Panc1 (cell line): ENCODE measurements around the gene SMPD4. TPM values are rescaled to one million over a fixed set of nuclear protein-coding genes. Genes with fewer than 3 reads are reported as not detected.
"Not testable (repeated sequence)": the region's sequence is repeated elsewhere in the genome, so short reads cannot be mapped to it uniquely, and the experiment has no call there.

Source experiments
- ATAC-seq: fragments of 200-7000 bp; cut with Tn5 transposase; 2 replicates; pipeline ENCODE4 v1.9.1; 2020; ENCODE audit warnings: mild to moderate bottlenecking, moderate library complexity
- BruUV-seq: library from RNA; stranded (reverse); fragments of 400-500 nt; replicated peaks from 2 replicates; lab custom pipeline; 2021; lab: Mats Ljungman, UMichigan
- CTCF ChIA-PET: fragments of 300-600 bp; sonication (Branson Sonifier 250); formaldehyde crosslinking; loops from one replicate; lab custom pipeline; 2022; ENCODE audit warnings: antibody characterized with exemption; lab: Charles Lee
- POLR2A ChIA-PET: fragments of 300-600 bp; sonication (Branson Sonifier 250); formaldehyde crosslinking; loops from one replicate; lab custom pipeline; 2022; ENCODE audit warnings: antibody characterized with exemption; lab: Charles Lee
- DNase-seq: peaks from one replicate; pipeline ENCODE4 v3.0.0-alpha.2; 2010; ENCODE audit warnings: low read depth, low spot score
- H3K27ac ChIP-seq: 2 replicates; pipeline ENCODE4 v1.5.1; 2011; ENCODE audit warnings: mild to moderate bottlenecking, low read length, inconsistent platforms
- H3K27me3 ChIP-seq: fragments of 200-500 bp; sonication (Bioruptor generic); 2 replicates; pipeline ENCODE4 v1.6.0; 2014; ENCODE audit warnings: low read length, inconsistent platforms; ENCODE audit not compliant: control insufficient read depth, insufficient read depth
- H3K36me3 ChIP-seq: fragments of 200-500 bp; sonication (Bioruptor generic); 2 replicates; pipeline ENCODE4 v1.5.1; 2014; ENCODE audit warnings: inconsistent platforms, mild to moderate bottlenecking, low read length, moderate library complexity; ENCODE audit not compliant: control insufficient read depth, insufficient read depth
- H3K4me1 ChIP-seq: 2 replicates; pipeline ENCODE4 v1.5.1; 2011; ENCODE audit warnings: inconsistent platforms, mild to moderate bottlenecking, low read length, moderate library complexity; ENCODE audit not compliant: control insufficient read depth, insufficient read depth
- H3K4me3 ChIP-seq, 2 experiments: 2 replicates each; pipeline ENCODE4 v1.5.1; 2011 to 2012; ENCODE audit warnings: low read depth in 2 of 2, low read length in 2 of 2, mild to moderate bottlenecking in 2 of 2, inconsistent platforms in 1 of 2, moderate library complexity in 1 of 2
- H3K9me3 ChIP-seq: fragments of 200-500 bp; sonication (Bioruptor generic); 2 replicates; pipeline ENCODE4 v1.5.1; 2014; ENCODE audit warnings: low read depth, mild to moderate bottlenecking, inconsistent platforms, low read length, moderate library complexity; ENCODE audit not compliant: control insufficient read depth, insufficient read depth
- POLR2AphosphoS5 ChIP-seq: IDR thresholded peaks from 2 replicates; pipeline ENCODE4 v1.6.1; 2012; ENCODE audit warnings: mild to moderate bottlenecking, low read depth, low read length, moderate library complexity
- SIN3A ChIP-seq: IDR thresholded peaks from 2 replicates; pipeline ENCODE4 v1.6.1; 2012; ENCODE audit warnings: low read depth, mild to moderate bottlenecking, low read length, moderate library complexity, borderline replicate concordance; ENCODE audit not compliant: insufficient read depth
- TCF7L2 ChIP-seq: IDR thresholded peaks from 2 replicates; pipeline ENCODE4 v1.6.1; 2011; ENCODE audit warnings: mild to moderate bottlenecking, low read depth, low read length, inconsistent platforms
- in situ Hi-C: cut with HindIII; loops from 2 replicates; pipeline ENCODE4 v1.10.0; 2016; ENCODE audit warnings: low sequenced_read_pairs, low pct_unique_long_range_greater_than_20kb
- intact Hi-C: fragments of 100-400 bp; cut with micrococcal nuclease; formaldehyde crosslinking; loops from one replicate; pipeline ENCODE4 v1.10.0; 2022; ENCODE audit not compliant: unreplicated experiment
- total RNA-seq: library from RNA; stranded (reverse); gene quantifications from one replicate; pipeline ENCODE4 v1.2.1, GENCODE V29; 2021; ENCODE audit not compliant: unreplicated experiment
- TF ChIP-seq, protein P1 (sequence below): fragments of 450-650 bp; IDR thresholded peaks from 2 replicates; pipeline ENCODE4 v1.5.1; 2017; ENCODE audit warnings: mild to moderate bottlenecking
- TF ChIP-seq, protein P2 (sequence below), 2 experiments: IDR thresholded peaks; 2 replicates each; pipeline ENCODE4 v1.6.1; 2011 to 2012; ENCODE audit warnings: low read depth in 2 of 2, control low read depth in 1 of 2, low read length in 1 of 2, mild to moderate bottlenecking in 1 of 2, moderate library complexity in 1 of 2; ENCODE audit not compliant: insufficient read depth in 1 of 2

The SMPD4 gene
- total RNA-seq, 1 experiment from 2014 or later = 89.0 TPM

DNA sequence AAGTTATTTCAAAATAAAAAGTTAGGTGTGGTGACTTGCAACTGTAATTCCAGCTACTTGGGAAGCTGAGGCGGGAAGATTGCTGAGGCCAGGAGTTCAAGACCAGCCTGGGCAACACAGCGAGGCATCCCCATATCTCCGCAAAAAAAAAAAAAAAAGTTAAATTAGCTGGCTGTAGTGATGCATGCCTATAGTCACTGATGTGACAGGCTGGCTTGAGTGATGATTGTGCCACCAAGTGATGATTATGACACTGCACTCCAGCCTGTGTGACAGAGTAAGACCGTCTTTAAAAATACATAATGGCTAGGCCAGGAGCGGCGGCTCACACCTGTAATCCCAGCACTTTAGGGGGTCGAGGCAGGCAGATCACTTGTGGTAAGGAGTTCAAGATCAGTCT lies 11.5 kb downstream of the SMPD4 start:
- CTCF ChIA-PET = no interaction called here
- Histone ChIP-seq H3K4me3 (no peak overlapping the region), H3K4me1 (no peaks in the 10 kb centered on the region), H3K27ac (no peak overlapping the region), H3K36me3 (peaks cover 6% of the 10 kb centered on the region; the same call in 1 of the 2 replicates), H3K27me3 (no peaks in the 10 kb centered on the region), H3K9me3 (no peaks in the 10 kb centered on the region)
- TF ChIP-seq, protein P1, sequence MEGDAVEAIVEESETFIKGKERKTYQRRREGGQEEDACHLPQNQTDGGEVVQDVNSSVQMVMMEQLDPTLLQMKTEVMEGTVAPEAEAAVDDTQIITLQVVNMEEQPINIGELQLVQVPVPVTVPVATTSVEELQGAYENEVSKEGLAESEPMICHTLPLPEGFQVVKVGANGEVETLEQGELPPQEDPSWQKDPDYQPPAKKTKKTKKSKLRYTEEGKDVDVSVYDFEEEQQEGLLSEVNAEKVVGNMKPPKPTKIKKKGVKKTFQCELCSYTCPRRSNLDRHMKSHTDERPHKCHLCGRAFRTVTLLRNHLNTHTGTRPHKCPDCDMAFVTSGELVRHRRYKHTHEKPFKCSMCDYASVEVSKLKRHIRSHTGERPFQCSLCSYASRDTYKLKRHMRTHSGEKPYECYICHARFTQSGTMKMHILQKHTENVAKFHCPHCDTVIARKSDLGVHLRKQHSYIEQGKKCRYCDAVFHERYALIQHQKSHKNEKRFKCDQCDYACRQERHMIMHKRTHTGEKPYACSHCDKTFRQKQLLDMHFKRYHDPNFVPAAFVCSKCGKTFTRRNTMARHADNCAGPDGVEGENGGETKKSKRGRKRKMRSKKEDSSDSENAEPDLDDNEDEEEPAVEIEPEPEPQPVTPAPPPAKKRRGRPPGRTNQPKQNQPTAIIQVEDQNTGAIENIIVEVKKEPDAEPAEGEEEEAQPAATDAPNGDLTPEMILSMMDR = no peak
- TF ChIP-seq TCF7L2 (no peak), POLR2AphosphoS5 (no peak), SIN3A (no peak)
- TF ChIP-seq, protein P2, sequence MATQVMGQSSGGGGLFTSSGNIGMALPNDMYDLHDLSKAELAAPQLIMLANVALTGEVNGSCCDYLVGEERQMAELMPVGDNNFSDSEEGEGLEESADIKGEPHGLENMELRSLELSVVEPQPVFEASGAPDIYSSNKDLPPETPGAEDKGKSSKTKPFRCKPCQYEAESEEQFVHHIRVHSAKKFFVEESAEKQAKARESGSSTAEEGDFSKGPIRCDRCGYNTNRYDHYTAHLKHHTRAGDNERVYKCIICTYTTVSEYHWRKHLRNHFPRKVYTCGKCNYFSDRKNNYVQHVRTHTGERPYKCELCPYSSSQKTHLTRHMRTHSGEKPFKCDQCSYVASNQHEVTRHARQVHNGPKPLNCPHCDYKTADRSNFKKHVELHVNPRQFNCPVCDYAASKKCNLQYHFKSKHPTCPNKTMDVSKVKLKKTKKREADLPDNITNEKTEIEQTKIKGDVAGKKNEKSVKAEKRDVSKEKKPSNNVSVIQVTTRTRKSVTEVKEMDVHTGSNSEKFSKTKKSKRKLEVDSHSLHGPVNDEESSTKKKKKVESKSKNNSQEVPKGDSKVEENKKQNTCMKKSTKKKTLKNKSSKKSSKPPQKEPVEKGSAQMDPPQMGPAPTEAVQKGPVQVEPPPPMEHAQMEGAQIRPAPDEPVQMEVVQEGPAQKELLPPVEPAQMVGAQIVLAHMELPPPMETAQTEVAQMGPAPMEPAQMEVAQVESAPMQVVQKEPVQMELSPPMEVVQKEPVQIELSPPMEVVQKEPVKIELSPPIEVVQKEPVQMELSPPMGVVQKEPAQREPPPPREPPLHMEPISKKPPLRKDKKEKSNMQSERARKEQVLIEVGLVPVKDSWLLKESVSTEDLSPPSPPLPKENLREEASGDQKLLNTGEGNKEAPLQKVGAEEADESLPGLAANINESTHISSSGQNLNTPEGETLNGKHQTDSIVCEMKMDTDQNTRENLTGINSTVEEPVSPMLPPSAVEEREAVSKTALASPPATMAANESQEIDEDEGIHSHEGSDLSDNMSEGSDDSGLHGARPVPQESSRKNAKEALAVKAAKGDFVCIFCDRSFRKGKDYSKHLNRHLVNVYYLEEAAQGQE (IDR thresholded peaks at IDR 0.05; ENCODE audit: insufficient read depth in 1 of 2, low read depth in 2 of 2, low read length in 1 of 2) = no peak
- ATAC-seq (no peak), DNase-seq (no peak)
- intact Hi-C loops = no loop called here
- POLR2A ChIA-PET = no interaction called here
- in situ Hi-C loops = no loop called here
- no TSS peak for BruUV-seq

DNA sequence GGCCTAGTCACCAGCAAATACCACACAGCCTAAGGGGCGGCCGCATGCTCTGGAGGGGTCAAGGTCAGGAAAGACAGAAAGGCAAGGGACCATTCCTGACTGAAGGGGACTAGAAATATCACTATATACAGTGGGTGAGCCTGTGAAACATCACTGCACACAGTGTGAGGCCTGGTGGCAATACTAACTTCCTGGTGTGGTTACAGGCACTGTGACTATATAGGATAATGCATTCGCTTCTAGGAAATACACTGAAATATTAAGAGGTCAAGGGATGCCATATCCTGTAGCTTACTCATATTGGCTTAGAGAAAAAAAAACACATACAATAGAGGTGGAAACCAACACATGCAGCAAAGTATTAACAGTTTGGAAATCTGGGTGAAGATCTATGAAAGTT lies 12.2 kb downstream of the SMPD4 start:
- H3K36me3 ChIP-seq, H3K4me1 ChIP-seq, DNase-seq, CTCF ChIA-PET, intact Hi-C loops, POLR2A ChIA-PET, H3K27me3 ChIP-seq, ATAC-seq, BruUV-seq, in situ Hi-C loops, H3K4me3 ChIP-seq, H3K9me3 ChIP-seq, H3K27ac ChIP-seq: not testable (repeated sequence)

GRCh38 chr2:130166611-130167010 lies 14.8 kb downstream of the SMPD4 start:
- H3K4me1 ChIP-seq, POLR2A ChIA-PET, intact Hi-C loops, in situ Hi-C loops, H3K27me3 ChIP-seq, H3K4me3 ChIP-seq, H3K27ac ChIP-seq, H3K9me3 ChIP-seq, CTCF ChIA-PET, DNase-seq, H3K36me3 ChIP-seq, ATAC-seq, BruUV-seq: not testable (repeated sequence)
